GM04503 (cell line): ENCODE data around the gene OBSCN.
"Not testable (repeated sequence)": the region's sequence is repeated elsewhere in the genome, so short reads cannot be mapped to it uniquely, and the experiment has no call there.

Experiments
- DNase-seq: peaks from one replicate; pipeline ENCODE4 v3.0.0-alpha.2; 2012; ENCODE audit warnings: low read depth

The OBSCN gene

GRCh38 chr1:228263636-228264035, 55.8 kb downstream of the OBSCN start:
- no peak for DNase-seq

GRCh38 chr1:228264090-228264829, 56.4 kb downstream of the OBSCN start:
- no peak for DNase-seq

GRCh38 chr1:228265167-228265566, 57.3 kb downstream of the OBSCN start:
- no peak for DNase-seq

GRCh38 chr1:228267962-228268880, 60.4 kb downstream of the OBSCN start:
- no peak for DNase-seq

GRCh38 chr1:228268881-228269265, 61.0 kb downstream of the OBSCN start:
- no peak for DNase-seq

GRCh38 chr1:228269431-228269830, 61.6 kb downstream of the OBSCN start:
- DNase-seq, result not testable (repeated sequence)

- DNase-seq, result no peak
These were observed 62.2 kb downstream of the OBSCN start for GRCh38 chr1:228270032-228270431.

- DNase-seq, result no peak
These were observed 63.9 kb downstream of the OBSCN start for GRCh38 chr1:228271701-228272251.

GRCh38 chr1:228272331-228272791, 64.5 kb downstream of the OBSCN start:
- no peak for DNase-seq

- DNase-seq, result no peak
These were observed 65.2 kb downstream of the OBSCN start for GRCh38 chr1:228272831-228273571.

- DNase-seq, result no peak
These were observed 66.0 kb downstream of the OBSCN start for GRCh38 chr1:228273720-228274451.

- no peak for DNase-seq
These were observed 66.8 kb downstream of the OBSCN start for GRCh38 chr1:228274452-228275178.

GRCh38 chr1:228275179-228275429, 67.3 kb downstream of the OBSCN start:
- DNase-seq, result no peak

GRCh38 chr1:228275430-228276173, 67.8 kb downstream of the OBSCN start:
- peak; percentile 32 for DNase-seq

GRCh38 chr1:228276174-228276831, 68.5 kb downstream of the OBSCN start:
- DNase-seq, result no peak

GRCh38 chr1:228276901-228277490, 69.2 kb downstream of the OBSCN start:
- DNase-seq, result no peak

- DNase-seq, result no peak
These were observed 69.9 kb downstream of the OBSCN start for GRCh38 chr1:228277491-228278431.

- no peak for DNase-seq
These were observed 70.6 kb downstream of the OBSCN start for GRCh38 chr1:228278432-228278941.
